Keratinocyte (primary cell): ENCODE results near the gene RNPS1.

ENCODE experiments used
- CTCF ChIP-seq, 3 experiments: IDR thresholded peaks in 1 of 3; conservative IDR thresholded peaks in 1 of 3; optimal IDR thresholded peaks in 1 of 3; 2 replicates in 2 of 3; 3 replicates in 1 of 3; pipeline versions ENCODE3 to v1.5.1; 2011; ENCODE audit warnings: low read length in 3 of 3, mild to moderate bottlenecking in 3 of 3, moderate library complexity in 2 of 3, control low read depth in 1 of 3, inconsistent platforms in 1 of 3; ENCODE audit not compliant: insufficient read depth in 2 of 3; ENCODE audit errors: extremely low read depth in 1 of 3
- EZH2 ChIP-seq: IDR thresholded peaks from one replicate; pipeline ENCODE4 v1.6.1; 2012; ENCODE audit warnings: inconsistent platforms, mild to moderate bottlenecking, low read length, moderate library complexity

- TF ChIP-seq CTCF (optimal IDR thresholded peaks at IDR 0.05 in 1 of 3, IDR thresholded peaks at IDR 0.05 in 1 of 3, conservative IDR thresholded peaks at IDR 0.05 in 1 of 3; ENCODE audit: extremely low read depth in 1 of 3, insufficient read depth in 2 of 3, low read length in 3 of 3) (no peak), EZH2 (no peak)
Observed at GRCh38 chr16:2270070-2270462, 2.1 kb upstream of the RNPS1 start.
